NB4 (cell line): ENCODE data around the gene SREK1IP1.

Source experiments
- DNase-seq: peaks from one replicate; pipeline ENCODE4 v3.0.0; 2010; ENCODE audit warnings: low read depth
- H3K4me3 ChIP-seq: one replicate; pipeline ENCODE4 v1.5.1; 2011; ENCODE audit warnings: mild to moderate bottlenecking, low read depth, low read length, moderate library complexity
- CTCF ChIP-seq: IDR thresholded peaks from one replicate; pipeline ENCODE4 v1.5.1; 2012; ENCODE audit warnings: low read depth, low read length
- MAX ChIP-seq: IDR thresholded peaks from 2 replicates; pipeline ENCODE4 v1.6.1; 2011; ENCODE audit warnings: low read depth, low read length
- MYC ChIP-seq: IDR thresholded peaks from 2 replicates; pipeline ENCODE4 v1.6.1; 2011; ENCODE audit warnings: low read depth, low read length
- POLR2A ChIP-seq: IDR thresholded peaks from 2 replicates; pipeline ENCODE4 v1.6.1; 2011; ENCODE audit warnings: mild to moderate bottlenecking; ENCODE audit not compliant: insufficient read length; ENCODE audit errors: extremely low read depth

The SREK1IP1 gene

GRCh38 chr5:64768358-64769312 lies at the start of gene SREK1IP1, which contains the start of gene CWC27:
Gene SREK1IP1 (minus strand): TSS chr5:64768691. CDS start chr5:64768517, 174 bp downstream.
Gene CWC27 (plus strand): TSS chr5:64768930. CDS start chr5:64769147, 217 bp downstream.
- H3K4me3 ChIP-seq, result peak within 1 kb of the TSS; percentile 89
- DNase-seq, result peak; percentile 91
- TF ChIP-seq CTCF, result no peak
- TF ChIP-seq POLR2A, result peak; percentile 50
- TF ChIP-seq MAX, result peak; percentile 43; the same call in 1 of the 2 replicates
- peak; percentile 31; the same call in 1 of the 2 replicates for TF ChIP-seq MYC

- TF ChIP-seq MAX (no peak), POLR2A (no peak), MYC (no peak), CTCF (no peak)
- DNase-seq, result no peak
- no peak overlapping the region for H3K4me3 ChIP-seq
Measured at GRCh38 chr5:64818245-64818644, 49.8 kb upstream of the SREK1IP1 start.

GRCh38 chr5:64814073-64814472 lies 45.6 kb upstream of the SREK1IP1 start:
- no peak for TF ChIP-seq CTCF
- TF ChIP-seq MAX, result no peak
- no peak for TF ChIP-seq MYC
- TF ChIP-seq POLR2A, result no peak
- no peak for DNase-seq
- no peak overlapping the region for H3K4me3 ChIP-seq

- no peak overlapping the region for H3K4me3 ChIP-seq
- TF ChIP-seq CTCF, result peak; percentile 45
- TF ChIP-seq POLR2A, result no peak
- TF ChIP-seq MAX, result no peak
- no peak for TF ChIP-seq MYC
- peak; percentile 54 for DNase-seq
Measured at GRCh38 chr5:64811050-64811640, 42.7 kb upstream of the SREK1IP1 start.

GRCh38 chr5:64807520-64807919 lies 39.0 kb upstream of the SREK1IP1 start:
- TF ChIP-seq MAX, result no peak
- TF ChIP-seq POLR2A, result no peak
- no peak for TF ChIP-seq CTCF
- TF ChIP-seq MYC, result no peak
- no peak overlapping the region for H3K4me3 ChIP-seq
- DNase-seq, result no peak
